ENCODE measurements around the gene HOXB4. TPM values are rescaled to one million over a fixed set of nuclear protein-coding genes. Genes with fewer than 3 reads are reported as not detected.

Gene HOXB4
- total RNA-seq, 4 donors from 2014 or later, result 0.67 to 1.2 (median 0.80) TPM

GRCh38 chr17:48599354-48599753 is 21.2 kb upstream of the HOXB4 start:
- 38 to 54% methylated on average over 5 of the region's 5 CpGs for WGBS, 2 donors
- Histone ChIP-seq H3K27ac (no peak overlapping the region), H3K9me3 (no peaks in the 10 kb centered on the region), H3K36me3 (no peaks in the 10 kb centered on the region), H3K27me3 (peaks cover 76% of the 10 kb centered on the region), H3K4me1 (peaks cover 5 to 22% of the 10 kb centered on the region in 2 donors), H3K4me3 (replicated peaks in 1 of 3) (no peak overlapping the region)
- intact Hi-C loops (cut with DNase I), result loop anchor here (10.0 kb wide), 1 partner anchor 395 kb away; the partner anchor contains the start of gene IGF2BP1
- TF ChIP-seq POLR2A (IDR thresholded peaks at IDR 0.05) (no peak), CTCF (IDR thresholded peaks at IDR 0.05) (no peak)
- no peak for DNase-seq

GRCh38 chr17:48598736-48599135 is 20.6 kb upstream of the HOXB4 start:
- intact Hi-C loops (cut with DNase I), result loop anchor here (10.0 kb wide), 1 partner anchor 396 kb away; the partner anchor contains the start of gene IGF2BP1
- Histone ChIP-seq H3K27ac (no peak overlapping the region), H3K27me3 (peaks cover 70% of the 10 kb centered on the region)

GRCh38 chr17:48597778-48598631 is 19.9 kb upstream of the HOXB4 start:
- peaks cover 5 to 32% of the 10 kb centered on the region in 2 donors for H3K4me1 ChIP-seq
- no peak overlapping the region for H3K27ac ChIP-seq
- no peaks in the 10 kb centered on the region for H3K9me3 ChIP-seq
- H3K4me3 ChIP-seq (replicated peaks in 1 of 3), result peak overlapping the region in 1 of 3 donors; percentile 28
- H3K27me3 ChIP-seq, result peaks cover 71% of the 10 kb centered on the region
- intact Hi-C loops (cut with DNase I), result loop anchor here (10.0 kb wide), 1 partner anchor 397 kb away; the partner anchor contains the start of gene IGF2BP1
- 3% methylated on average over 22 to 48 of the region's 68 CpGs for WGBS, 2 donors
- peak in 1 of 2 donors; percentile 23 for DNase-seq
- TF ChIP-seq POLR2A (IDR thresholded peaks at IDR 0.05) (no peak), CTCF (IDR thresholded peaks at IDR 0.05) (no peak)
- no peaks in the 10 kb centered on the region for H3K36me3 ChIP-seq

More at GRCh38 chr17:48598736-48599135, 20.6 kb upstream of the HOXB4 start:
- no peak for TF ChIP-seq POLR2A (IDR thresholded peaks at IDR 0.05)
- TF ChIP-seq CTCF (IDR thresholded peaks at IDR 0.05), result no peak
- Histone ChIP-seq H3K36me3 (no peaks in the 10 kb centered on the region), H3K9me3 (no peaks in the 10 kb centered on the region), H3K4me3 (replicated peaks in 1 of 3) (no peak overlapping the region), H3K4me1 (peaks cover 5 to 26% of the 10 kb centered on the region in 2 donors)
- 26% methylated on average over 7 of the region's 7 CpGs for WGBS, 2 donors
- no peak for DNase-seq

- H3K27me3 ChIP-seq, result peaks cover 73% of the 10 kb centered on the region
- no peaks in the 10 kb centered on the region for H3K36me3 ChIP-seq
- H3K9me3 ChIP-seq, result no peaks in the 10 kb centered on the region
- WGBS, 2 donors, result 6 to 8% methylated on average over 4 to 16 of the region's 16 CpGs
- intact Hi-C loops (cut with DNase I), result loop anchor here (10.0 kb wide), 1 partner anchor 397 kb away; the partner anchor contains the start of gene IGF2BP1
- DNase-seq, result no peak
- TF ChIP-seq POLR2A (IDR thresholded peaks at IDR 0.05) (no peak), CTCF (IDR thresholded peaks at IDR 0.05) (no peak)
- peaks cover 5 to 29% of the 10 kb centered on the region in 2 donors for H3K4me1 ChIP-seq
- H3K27ac ChIP-seq, result no peak overlapping the region
- H3K4me3 ChIP-seq (replicated peaks in 1 of 3), result peak overlapping the region in 1 of 3 donors; percentile 28
These were observed 19.3 kb upstream of the HOXB4 start for GRCh38 chr17:48597528-48597777.
